Cardiac atrium fibroblast (primary cell): ENCODE measurements around the gene COA1. TPM values are rescaled to one million over a fixed set of nuclear protein-coding genes. Genes with fewer than 3 reads are reported as not detected.

Experiments used
- total RNA-seq: library from RNA; depleted of rRNA; stranded (reverse); fragments of >200 nt; gene quantifications from 2 replicates; pipeline ENCODE4 v1.2.3, GENCODE V29; 2015

Gene COA1
- 26.1 and 43.9 TPM in 2 replicates for total RNA-seq

GRCh38 chr7:43729214-43729923 lies at the start of gene COA1:
COA1 (minus strand) TSS chr7:43729523; CDS start chr7:43648614, 80,909 bp downstream.

GRCh38 chr7:43758029-43758821 lies 28.9 kb upstream of the COA1 start, which contains the start of gene BLVRA:
BLVRA (plus strand) TSS chr7:43758680; CDS start chr7:43771159, 12,479 bp downstream.

Other genes with a start within 250 kb of the COA1 start
- gene STK17A, start 146.4 kb downstream of the COA1 start, total RNA-seq, result 14.3 and 21.4 TPM in 2 replicates
- 29.2 and 31.6 TPM in 2 replicates for gene BLVRA, start 29.2 kb upstream of the COA1 start, total RNA-seq
- gene MRPS24, start 140.0 kb upstream of the COA1 start, total RNA-seq, result 91.7 and 98.7 TPM in 2 replicates
- gene URGCP, start 177.1 kb upstream of the COA1 start, total RNA-seq, result 20.0 and 24.1 TPM in 2 replicates
- 7.6 and 9.1 TPM in 2 replicates for gene UBE2D4, start 196.9 kb upstream of the COA1 start, total RNA-seq